Keratinocyte (primary cell): ENCODE data around the gene EEPD1.

Source experiments
- CTCF ChIP-seq, 3 experiments: IDR thresholded peaks in 1 of 3; conservative IDR thresholded peaks in 1 of 3; optimal IDR thresholded peaks in 1 of 3; 2 replicates in 2 of 3; 3 replicates in 1 of 3; pipeline versions ENCODE3 to v1.5.1; 2011; ENCODE audit warnings: low read length in 3 of 3, mild to moderate bottlenecking in 3 of 3, moderate library complexity in 2 of 3, control low read depth in 1 of 3, inconsistent platforms in 1 of 3; ENCODE audit not compliant: insufficient read depth in 2 of 3; ENCODE audit errors: extremely low read depth in 1 of 3
- EZH2 ChIP-seq: IDR thresholded peaks from one replicate; pipeline ENCODE4 v1.6.1; 2012; ENCODE audit warnings: inconsistent platforms, mild to moderate bottlenecking, low read length, moderate library complexity

- TF ChIP-seq CTCF (optimal IDR thresholded peaks at IDR 0.05 in 1 of 3, IDR thresholded peaks at IDR 0.05 in 1 of 3, conservative IDR thresholded peaks at IDR 0.05 in 1 of 3; ENCODE audit: extremely low read depth in 1 of 3, insufficient read depth in 2 of 3, low read length in 3 of 3) (no peak), EZH2 (no peak)
Observed at GRCh38 chr7:36348771-36349170, 195.7 kb downstream of the EEPD1 start.
